Endothelial cell of umbilical vein (primary cell): ENCODE measurements around the gene TAF11L2.
"Not testable (repeated sequence)": the region's sequence is repeated elsewhere in the genome, so short reads cannot be mapped to it uniquely, and the experiment has no call there.

ENCODE experiments used
- CTCF ChIP-seq, 2 donors: IDR thresholded peaks; 1 replicate in 1 of 2; 2 replicates in 1 of 2; pipeline ENCODE4 v1.5.1; 2011; ENCODE audit warnings: low read length in 2 of 2, mild to moderate bottlenecking in 2 of 2, moderate library complexity in 2 of 2, control low read depth in 1 of 2, inconsistent platforms in 1 of 2, low read depth in 1 of 2; ENCODE audit not compliant: insufficient read depth in 1 of 2; ENCODE audit errors: extremely low read depth in 1 of 2
- FOS ChIP-seq: IDR thresholded peaks from 2 replicates; pipeline ENCODE4 v1.6.1; 2011; ENCODE audit warnings: mild to moderate bottlenecking, low read length, moderate library complexity, borderline replicate concordance; ENCODE audit not compliant: insufficient read depth
- MYC ChIP-seq: IDR thresholded peaks from one replicate; pipeline ENCODE4 v1.6.1; 2011; ENCODE audit warnings: mild to moderate bottlenecking, low read depth, low read length

DNA sequence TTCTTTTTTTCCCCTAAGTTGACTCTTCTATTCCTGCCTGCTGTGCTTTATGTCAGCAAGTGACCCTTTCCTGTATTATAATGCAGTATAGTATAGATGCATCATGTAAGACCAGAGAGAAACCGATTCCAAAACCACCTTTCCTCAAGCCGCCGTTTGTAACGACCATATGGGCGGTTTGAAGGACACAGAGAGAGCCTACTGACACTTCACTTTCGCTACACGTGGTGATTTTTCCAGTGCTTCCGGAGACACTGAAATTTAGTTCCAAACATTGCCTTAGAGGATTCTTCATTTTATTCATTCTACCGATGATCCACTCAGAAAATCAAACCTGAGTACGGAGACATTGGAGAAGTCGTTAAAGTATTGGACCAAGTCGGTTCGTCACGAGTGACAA is 21.5 kb downstream of the TAF11L2 start:
- TF ChIP-seq MYC; FOS; CTCF (IDR thresholded peaks at IDR 0.05; ENCODE audit: extremely low read depth in 1 of 2, insufficient read depth in 1 of 2, low read depth in 1 of 2, low read length in 2 of 2): not testable (repeated sequence)
